Esophagus (tissue), 2 donors: Measurements from ENCODE around the gene TMC4. TPM values are rescaled to one million over a fixed set of nuclear protein-coding genes. Genes with fewer than 3 reads are reported as not detected.
A peak's percentile ranks its signal among the peaks of the same experiment; 100 is the strongest.

ENCODE experiments used
- H3K27ac ChIP-seq, 2 donors: one replicate each; pipeline ENCODE4 v1.5.1; 2013; ENCODE audit warnings: low read depth in 2 of 2, mild to moderate bottlenecking in 2 of 2, inconsistent platforms in 1 of 2, low read length in 1 of 2, moderate library complexity in 1 of 2
- H3K27me3 ChIP-seq, 2 donors: one replicate each; pipeline ENCODE4 v1.6.1; 2013; ENCODE audit warnings: low read length in 2 of 2, control low read depth in 1 of 2, mild to moderate bottlenecking in 1 of 2; ENCODE audit not compliant: insufficient read depth in 2 of 2, control insufficient read depth in 1 of 2
- H3K36me3 ChIP-seq, 2 donors: one replicate each; pipeline ENCODE4 v1.6.1; 2013; ENCODE audit warnings: low read length in 1 of 2; ENCODE audit not compliant: control insufficient read depth in 2 of 2, insufficient read depth in 2 of 2
- H3K4me1 ChIP-seq, 2 donors: one replicate each; pipeline ENCODE4 v1.6.1; 2013; ENCODE audit warnings: low read length in 1 of 2; ENCODE audit not compliant: control insufficient read depth in 2 of 2, insufficient read depth in 2 of 2
- H3K4me3 ChIP-seq, 2 donors: one replicate each; pipeline ENCODE4 v1.5.1; 2013; ENCODE audit warnings: low read length in 2 of 2, mild to moderate bottlenecking in 2 of 2, low read depth in 1 of 2, moderate library complexity in 1 of 2
- H3K9me3 ChIP-seq, 2 donors: one replicate each; pipeline ENCODE4 v1.6.1; 2013; ENCODE audit warnings: mild to moderate bottlenecking in 2 of 2, low read depth in 1 of 2, low read length in 1 of 2, moderate library complexity in 1 of 2; ENCODE audit not compliant: control insufficient read depth in 2 of 2, insufficient read depth in 1 of 2
- WGBS, 2 donors: extraction: QIAGEN DNeasy Blood & Tissue Kit; methylation state at CpG; one replicate each; pipeline ENCODE4 v1.1.7; 2013; 5-methylcytosine and 5-hydroxymethylcytosine counted together
- polyA plus RNA-seq, 2 donors: library from polyadenylated mRNA; stranded (reverse); fragments of 200-250 nt; gene quantifications; one replicate each; pipeline ENCODE4 v1.2.3, GENCODE V29; 2013
- donor health status: healthy with polysubstance abuse.
- donor health status: Bipolar disorder and iron deficiency.

TMC4 gene
- polyA plus RNA-seq, 2 donors, result 2.9 to 11.0 TPM

DNA sequence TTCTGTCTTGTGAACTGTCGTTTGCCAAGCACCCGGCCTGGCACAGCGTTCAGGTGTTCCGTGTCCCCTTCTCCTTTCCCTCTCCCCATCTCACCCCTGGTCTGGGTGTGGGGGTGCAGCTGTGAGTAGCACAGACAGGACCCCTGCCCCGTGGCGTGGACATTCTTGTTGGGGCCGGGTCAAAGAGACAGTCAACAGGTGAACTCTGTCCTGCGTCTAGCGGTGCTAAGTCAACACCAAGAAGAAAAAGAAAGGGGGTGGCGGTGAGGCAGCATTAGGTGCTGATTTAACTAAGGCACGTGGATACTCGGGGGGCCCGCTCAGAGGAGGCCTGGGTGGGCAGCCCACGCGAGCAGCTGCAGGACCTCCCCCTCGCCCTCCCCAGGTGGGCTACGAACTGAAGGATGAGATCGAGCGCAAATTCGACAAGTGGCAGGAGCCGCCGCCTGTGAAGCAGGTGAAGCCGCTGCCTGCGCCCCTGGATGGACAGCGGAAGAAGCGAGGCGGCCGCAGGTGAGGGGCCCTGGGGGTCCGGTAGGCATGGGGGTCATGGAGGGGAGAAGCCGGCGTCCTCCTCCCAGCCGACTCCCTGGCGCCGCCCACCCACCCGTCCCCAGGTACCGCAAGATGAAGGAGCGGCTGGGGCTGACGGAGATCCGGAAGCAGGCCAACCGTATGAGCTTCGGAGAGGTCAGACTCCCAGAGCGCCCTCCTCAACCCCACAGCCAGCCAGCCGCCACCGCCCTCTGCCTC is 45.1 kb downstream of the TMC4 start:
- Histone ChIP-seq H3K4me1 (no peaks in the 10 kb centered on the region), H3K27me3 (no peaks in the 10 kb centered on the region), H3K36me3 (peaks cover 45 to 68% of the 10 kb centered on the region in 2 donors), H3K4me3 (no peak overlapping the region), H3K9me3 (no peaks in the 10 kb centered on the region), H3K27ac (no peak overlapping the region)
- 92 to 93% methylated on average over 37 to 44 of the region's 44 CpGs for WGBS, 2 donors

DNA sequence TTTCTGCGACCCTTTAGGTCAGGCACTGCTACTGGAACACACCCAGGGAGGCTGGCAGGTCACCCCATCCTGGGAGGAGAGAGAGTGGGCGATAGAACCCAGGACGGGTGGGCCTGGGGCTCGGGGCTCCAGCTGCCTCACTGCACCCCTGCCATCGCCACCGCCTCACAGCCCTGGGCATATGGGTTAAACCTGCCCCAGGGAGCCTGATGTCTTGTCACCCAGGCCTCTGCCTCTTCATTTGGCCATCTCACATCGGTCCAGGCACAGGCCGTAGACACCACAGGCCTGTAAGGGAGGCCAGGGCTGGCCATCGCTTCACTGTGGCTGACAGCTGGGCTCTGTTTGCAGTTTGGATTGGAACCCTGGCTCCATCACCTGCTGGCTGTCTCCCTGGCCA is 47.2 kb downstream of the TMC4 start:
- Histone ChIP-seq H3K27ac (no peak overlapping the region), H3K36me3 (peaks cover 44 to 72% of the 10 kb centered on the region in 2 donors), H3K27me3 (no peaks in the 10 kb centered on the region), H3K4me3 (no peak overlapping the region), H3K4me1 (no peaks in the 10 kb centered on the region), H3K9me3 (no peaks in the 10 kb centered on the region)
- 87 to 88% methylated on average over 9 of the region's 9 CpGs for WGBS, 2 donors

DNA sequence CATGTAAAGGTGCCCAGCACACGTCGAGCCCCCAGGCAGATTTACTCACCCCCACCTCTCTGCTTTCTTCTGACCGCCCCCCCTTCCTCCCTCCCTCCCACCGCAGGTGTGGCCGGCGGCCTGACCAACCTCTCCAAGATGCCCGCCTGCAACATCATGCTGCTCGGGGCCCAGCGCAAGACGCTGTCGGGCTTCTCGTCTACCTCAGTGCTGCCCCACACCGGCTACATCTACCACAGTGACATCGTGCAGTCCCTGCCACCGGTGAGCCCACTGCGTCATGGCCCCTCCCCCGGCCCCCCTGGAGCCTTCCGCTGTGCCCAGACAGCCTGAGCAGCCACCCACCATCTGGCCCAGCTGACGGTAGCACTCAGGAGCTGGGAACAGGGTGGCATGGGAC is 48.6 kb downstream of the TMC4 start:
- Histone ChIP-seq H3K4me1 (no peaks in the 10 kb centered on the region), H3K9me3 (no peaks in the 10 kb centered on the region), H3K27me3 (no peaks in the 10 kb centered on the region), H3K36me3 (peaks cover 38 to 68% of the 10 kb centered on the region in 2 donors), H3K4me3 (no peak overlapping the region), H3K27ac (no peak overlapping the region)
- WGBS, 2 donors, result 92% methylated on average over 19 of the region's 19 CpGs

DNA sequence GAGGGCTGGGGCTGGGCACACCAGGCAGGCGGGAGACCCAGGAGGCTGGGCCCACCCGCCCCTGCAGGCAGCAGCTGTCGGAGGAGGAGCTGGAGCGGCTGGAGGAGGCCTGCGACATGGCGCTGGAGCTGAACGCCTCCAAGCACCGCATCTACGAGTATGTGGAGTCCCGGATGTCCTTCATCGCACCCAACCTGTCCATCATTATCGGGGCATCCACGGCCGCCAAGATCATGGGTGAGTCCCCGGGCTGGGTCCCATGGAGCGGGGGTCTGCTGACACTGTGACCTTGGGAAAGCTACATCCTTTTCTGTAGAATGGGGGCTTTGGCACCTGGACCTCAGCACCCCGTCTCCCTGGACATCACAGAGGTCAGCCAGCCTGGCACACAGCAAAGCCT is 49.3 kb downstream of the TMC4 start:
- no peak overlapping the region for H3K4me3 ChIP-seq
- H3K27me3 ChIP-seq, result no peaks in the 10 kb centered on the region
- H3K27ac ChIP-seq, result no peak overlapping the region
- 91 to 95% methylated on average over 14 to 17 of the region's 17 CpGs for WGBS, 2 donors
- H3K9me3 ChIP-seq, result no peaks in the 10 kb centered on the region
- no peaks in the 10 kb centered on the region for H3K4me1 ChIP-seq
- peaks cover 33 to 61% of the 10 kb centered on the region in 2 donors for H3K36me3 ChIP-seq

DNA sequence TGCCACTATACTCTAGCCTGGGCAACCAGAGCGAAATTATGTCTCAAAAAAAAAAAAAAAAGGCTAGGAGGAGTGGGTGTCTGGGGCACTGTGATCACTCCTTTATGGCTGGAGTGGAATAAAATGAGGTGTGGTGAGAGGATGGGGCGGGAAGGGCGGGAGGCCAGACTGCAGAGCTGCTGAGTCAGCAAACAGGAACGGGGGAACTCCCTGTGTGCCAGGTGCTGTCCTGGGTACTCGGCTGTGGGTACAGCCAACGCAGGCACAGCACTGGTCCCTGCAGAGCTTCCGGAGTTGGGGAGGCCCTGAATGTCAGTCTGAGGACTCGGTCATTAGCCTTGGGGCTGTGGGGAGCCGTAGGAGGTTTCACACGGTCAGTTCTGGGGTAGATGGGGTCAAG is 51.7 kb downstream of the TMC4 start:
- 90 to 91% methylated on average over 10 of the region's 10 CpGs for WGBS, 2 donors
- Histone ChIP-seq H3K4me1 (peaks cover 4% of the 10 kb centered on the region in 2 donors), H3K27me3 (no peaks in the 10 kb centered on the region), H3K9me3 (no peaks in the 10 kb centered on the region), H3K4me3 (no peak overlapping the region), H3K36me3 (peaks cover 18 to 54% of the 10 kb centered on the region in 2 donors), H3K27ac (no peak overlapping the region)

DNA sequence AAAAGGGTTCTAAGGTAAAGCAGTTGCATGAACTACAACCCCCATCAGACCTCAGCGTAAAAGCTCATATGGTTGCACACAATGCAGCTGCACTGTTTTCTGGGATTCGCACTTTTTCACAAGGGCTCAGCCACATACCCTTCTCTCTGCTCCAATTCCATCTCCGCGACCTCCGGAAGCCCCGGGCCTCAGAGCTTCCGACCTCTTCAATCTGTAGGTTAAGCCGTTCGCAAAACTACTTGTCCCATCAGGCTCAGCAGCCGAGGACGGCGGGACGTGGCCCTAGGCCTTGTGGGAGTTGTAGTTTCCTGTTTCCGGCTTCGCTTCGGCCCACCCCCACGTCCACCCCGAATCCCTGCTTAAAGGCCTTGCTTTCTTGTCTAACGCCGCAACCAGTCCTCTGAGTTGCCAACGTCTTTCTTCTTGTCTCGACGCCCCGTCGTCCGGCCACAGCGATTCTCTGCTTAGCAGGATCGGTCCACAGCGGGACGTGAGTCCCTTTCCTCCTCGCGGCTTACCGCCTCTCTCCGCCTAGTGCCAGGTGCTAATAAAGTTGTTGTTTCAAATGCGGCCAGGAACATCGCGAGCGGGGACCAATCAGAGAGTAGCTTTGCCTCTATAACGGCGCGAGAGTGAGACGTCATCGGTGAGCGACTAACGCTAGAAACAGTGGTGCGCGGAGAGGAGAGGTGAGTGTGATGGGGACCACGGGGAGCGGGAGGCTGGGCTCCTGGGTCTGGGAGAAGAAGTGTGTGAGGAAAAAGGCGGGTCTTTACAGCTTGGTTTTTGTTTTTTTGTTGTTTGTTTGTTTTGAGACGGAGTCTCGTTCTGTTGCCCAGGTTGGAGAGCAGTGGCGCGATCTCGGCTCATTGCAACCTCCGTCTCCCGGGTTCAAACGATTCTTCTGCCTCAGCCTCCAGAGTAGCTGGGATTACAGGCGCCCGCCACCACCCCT is 57.6 kb downstream of the TMC4 start, which contains the start of the genes PRPF31 and TFPT:
Gene PRPF31 (plus strand): TSS at position 646 of the 955 bp plus-strand sequence. CDS start 2,525 bp downstream, outside the sequence.
Gene TFPT (minus strand): TSS at position 549 of the 955 bp plus-strand sequence. CDS start 388 bp downstream, at position 161.
- Histone ChIP-seq H3K4me3 (peak within 1 kb of the TSS; percentile 73 to 90), H3K9me3 (no peaks in the 10 kb centered on the region), H3K27me3 (no peaks in the 10 kb centered on the region), H3K4me1 (peaks cover 7 to 14% of the 10 kb centered on the region in 2 donors), H3K27ac (peak within 1 kb of the TSS; percentile 92 to 98), H3K36me3 (peaks cover 0 to 20% of the 10 kb centered on the region in 2 donors)
- WGBS, 2 donors, result 0 to 1% methylated on average over 60 of the region's 60 CpGs

DNA sequence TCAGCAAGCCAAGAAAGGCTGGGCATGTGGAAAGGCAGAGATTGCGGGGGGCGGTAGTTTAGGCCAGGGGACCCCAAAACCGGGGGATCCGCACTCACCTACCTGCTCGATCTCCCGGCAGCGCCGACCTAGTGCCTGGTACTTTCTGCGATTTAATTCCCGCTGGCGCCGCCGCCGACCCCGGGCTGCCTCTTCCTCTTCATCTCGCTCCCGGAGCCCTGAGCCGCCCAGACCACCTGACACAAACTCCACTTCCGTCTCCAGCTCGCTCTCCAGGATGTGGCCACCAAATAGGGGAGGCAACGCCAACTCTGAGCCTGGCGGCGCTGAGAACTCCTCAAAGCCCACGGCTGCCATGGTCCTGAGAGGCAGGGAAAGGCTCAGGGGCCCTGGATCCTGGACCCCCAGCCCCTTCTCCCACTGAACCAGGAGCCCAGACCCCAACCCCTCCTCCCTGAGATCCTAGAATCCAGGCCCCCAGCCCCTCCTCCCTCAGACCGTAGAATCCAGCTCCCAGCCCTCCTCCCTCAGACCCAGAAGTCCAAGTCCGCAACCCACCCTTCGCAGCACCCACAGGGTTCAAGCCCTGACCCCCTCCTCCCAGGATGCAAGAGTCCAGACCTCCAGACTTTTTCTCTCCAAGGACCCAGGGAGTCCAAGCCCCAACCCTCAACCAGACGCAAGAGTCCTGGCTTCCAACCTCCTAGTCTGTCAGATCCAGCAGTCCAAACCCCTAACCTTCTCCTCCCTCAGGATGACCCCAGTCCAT is 58.4 kb downstream of the TMC4 start:
- peaks cover 7 to 14% of the 10 kb centered on the region in 2 donors for H3K4me1 ChIP-seq
- peak overlapping the region; percentile 73 to 90 for H3K4me3 ChIP-seq
- H3K36me3 ChIP-seq, result peaks cover 0 to 23% of the 10 kb centered on the region in 2 donors
- 21 to 22% methylated on average over 28 of the region's 28 CpGs for WGBS, 2 donors
- no peaks in the 10 kb centered on the region for H3K27me3 ChIP-seq
- peak overlapping the region; percentile 92 to 98 for H3K27ac ChIP-seq
- H3K9me3 ChIP-seq, result no peaks in the 10 kb centered on the region
